ENCODE measurements around the gene MARVELD2. TPM values are rescaled to one million over a fixed set of nuclear protein-coding genes. Genes with fewer than 3 reads are reported as not detected.

Gene MARVELD2
- total and polyA plus RNA-seq, 2 of the 13 experiments (the other 11 are each of a cell fraction or from before 2014, with no cell fraction given) = 11.1 to 15.4 TPM

DNA sequence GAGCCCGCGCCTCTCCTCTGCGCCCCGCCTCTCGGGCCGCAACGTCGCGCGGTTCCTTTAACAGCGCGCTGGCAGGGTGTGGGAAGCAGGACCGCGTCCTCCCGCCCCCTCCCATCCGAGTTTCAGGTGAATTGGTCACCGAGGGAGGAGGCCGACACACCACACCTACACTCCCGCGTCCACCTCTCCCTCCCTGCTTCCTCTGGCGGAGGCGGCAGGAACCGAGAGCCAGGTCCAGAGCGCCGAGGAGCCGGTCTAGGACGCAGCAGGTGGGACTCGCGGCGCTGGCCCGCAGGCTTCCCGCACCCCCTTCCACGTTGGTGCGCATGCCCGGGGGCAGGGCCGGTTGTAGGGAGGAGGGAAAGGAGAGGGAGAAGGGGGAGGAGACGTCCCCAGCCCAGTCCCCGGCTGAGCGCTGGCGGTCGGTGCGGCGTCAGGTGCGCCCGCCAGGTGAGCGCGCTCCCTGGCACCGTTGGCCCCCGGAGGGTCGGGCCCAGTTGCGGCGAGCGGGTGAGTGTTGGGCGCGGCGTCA is 77.5 kb downstream of the MARVELD2 start, which contains the start of gene OCLN (continued):
- TF ChIP-seq, protein P1, sequence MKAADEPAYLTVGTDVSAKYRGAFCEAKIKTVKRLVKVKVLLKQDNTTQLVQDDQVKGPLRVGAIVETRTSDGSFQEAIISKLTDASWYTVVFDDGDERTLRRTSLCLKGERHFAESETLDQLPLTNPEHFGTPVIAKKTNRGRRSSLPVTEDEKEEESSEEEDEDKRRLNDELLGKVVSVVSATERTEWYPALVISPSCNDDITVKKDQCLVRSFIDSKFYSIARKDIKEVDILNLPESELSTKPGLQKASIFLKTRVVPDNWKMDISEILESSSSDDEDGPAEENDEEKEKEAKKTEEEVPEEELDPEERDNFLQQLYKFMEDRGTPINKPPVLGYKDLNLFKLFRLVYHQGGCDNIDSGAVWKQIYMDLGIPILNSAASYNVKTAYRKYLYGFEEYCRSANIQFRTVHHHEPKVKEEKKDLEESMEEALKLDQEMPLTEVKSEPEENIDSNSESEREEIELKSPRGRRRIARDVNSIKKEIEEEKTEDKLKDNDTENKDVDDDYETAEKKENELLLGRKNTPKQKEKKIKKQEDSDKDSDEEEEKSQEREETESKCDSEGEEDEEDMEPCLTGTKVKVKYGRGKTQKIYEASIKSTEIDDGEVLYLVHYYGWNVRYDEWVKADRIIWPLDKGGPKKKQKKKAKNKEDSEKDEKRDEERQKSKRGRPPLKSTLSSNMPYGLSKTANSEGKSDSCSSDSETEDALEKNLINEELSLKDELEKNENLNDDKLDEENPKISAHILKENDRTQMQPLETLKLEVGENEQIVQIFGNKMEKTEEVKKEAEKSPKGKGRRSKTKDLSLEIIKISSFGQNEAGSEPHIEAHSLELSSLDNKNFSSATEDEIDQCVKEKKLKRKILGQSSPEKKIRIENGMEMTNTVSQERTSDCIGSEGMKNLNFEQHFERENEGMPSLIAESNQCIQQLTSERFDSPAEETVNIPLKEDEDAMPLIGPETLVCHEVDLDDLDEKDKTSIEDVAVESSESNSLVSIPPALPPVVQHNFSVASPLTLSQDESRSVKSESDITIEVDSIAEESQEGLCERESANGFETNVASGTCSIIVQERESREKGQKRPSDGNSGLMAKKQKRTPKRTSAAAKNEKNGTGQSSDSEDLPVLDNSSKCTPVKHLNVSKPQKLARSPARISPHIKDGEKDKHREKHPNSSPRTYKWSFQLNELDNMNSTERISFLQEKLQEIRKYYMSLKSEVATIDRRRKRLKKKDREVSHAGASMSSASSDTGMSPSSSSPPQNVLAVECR (CRISPR knock-in tag; IDR thresholded peaks at IDR 0.05; ENCODE audit: borderline replicate concordance) = peak; percentile 89
- TF ChIP-seq, protein P2, sequence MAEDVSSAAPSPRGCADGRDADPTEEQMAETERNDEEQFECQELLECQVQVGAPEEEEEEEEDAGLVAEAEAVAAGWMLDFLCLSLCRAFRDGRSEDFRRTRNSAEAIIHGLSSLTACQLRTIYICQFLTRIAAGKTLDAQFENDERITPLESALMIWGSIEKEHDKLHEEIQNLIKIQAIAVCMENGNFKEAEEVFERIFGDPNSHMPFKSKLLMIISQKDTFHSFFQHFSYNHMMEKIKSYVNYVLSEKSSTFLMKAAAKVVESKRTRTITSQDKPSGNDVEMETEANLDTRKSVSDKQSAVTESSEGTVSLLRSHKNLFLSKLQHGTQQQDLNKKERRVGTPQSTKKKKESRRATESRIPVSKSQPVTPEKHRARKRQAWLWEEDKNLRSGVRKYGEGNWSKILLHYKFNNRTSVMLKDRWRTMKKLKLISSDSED (CRISPR knock-in tag; IDR thresholded peaks at IDR 0.05) = no peak
- TF ChIP-seq BORCS8-MEF2B (CRISPR knock-in tag; IDR thresholded peaks at IDR 0.05) (peak; percentile 84; the same call in 1 of the 2 replicates), SIX4 (CRISPR knock-in tag; IDR thresholded peaks at IDR 0.05) (peak; percentile 20; the same call in 1 of the 2 replicates), MAFF (IDR thresholded peaks at IDR 0.05; ENCODE audit: low read depth, low read length) (no peak), ZNF772 (CRISPR knock-in tag; IDR thresholded peaks at IDR 0.05) (peak; percentile 87; the same call in 1 of the 2 replicates), ZNF136 (CRISPR knock-in tag; IDR thresholded peaks at IDR 0.05; ENCODE audit: low read depth) (0 out of 2 replicates have a peak, but pooled peaks have one; percentile 19), KDM1A (CRISPR knock-in tag; IDR thresholded peaks at IDR 0.05) (0 out of 2 replicates have a peak, but pooled peaks have one; percentile 13), NR2F1 (CRISPR knock-in tag; IDR thresholded peaks at IDR 0.05) (no peak)
- TF ChIP-seq, protein P3, sequence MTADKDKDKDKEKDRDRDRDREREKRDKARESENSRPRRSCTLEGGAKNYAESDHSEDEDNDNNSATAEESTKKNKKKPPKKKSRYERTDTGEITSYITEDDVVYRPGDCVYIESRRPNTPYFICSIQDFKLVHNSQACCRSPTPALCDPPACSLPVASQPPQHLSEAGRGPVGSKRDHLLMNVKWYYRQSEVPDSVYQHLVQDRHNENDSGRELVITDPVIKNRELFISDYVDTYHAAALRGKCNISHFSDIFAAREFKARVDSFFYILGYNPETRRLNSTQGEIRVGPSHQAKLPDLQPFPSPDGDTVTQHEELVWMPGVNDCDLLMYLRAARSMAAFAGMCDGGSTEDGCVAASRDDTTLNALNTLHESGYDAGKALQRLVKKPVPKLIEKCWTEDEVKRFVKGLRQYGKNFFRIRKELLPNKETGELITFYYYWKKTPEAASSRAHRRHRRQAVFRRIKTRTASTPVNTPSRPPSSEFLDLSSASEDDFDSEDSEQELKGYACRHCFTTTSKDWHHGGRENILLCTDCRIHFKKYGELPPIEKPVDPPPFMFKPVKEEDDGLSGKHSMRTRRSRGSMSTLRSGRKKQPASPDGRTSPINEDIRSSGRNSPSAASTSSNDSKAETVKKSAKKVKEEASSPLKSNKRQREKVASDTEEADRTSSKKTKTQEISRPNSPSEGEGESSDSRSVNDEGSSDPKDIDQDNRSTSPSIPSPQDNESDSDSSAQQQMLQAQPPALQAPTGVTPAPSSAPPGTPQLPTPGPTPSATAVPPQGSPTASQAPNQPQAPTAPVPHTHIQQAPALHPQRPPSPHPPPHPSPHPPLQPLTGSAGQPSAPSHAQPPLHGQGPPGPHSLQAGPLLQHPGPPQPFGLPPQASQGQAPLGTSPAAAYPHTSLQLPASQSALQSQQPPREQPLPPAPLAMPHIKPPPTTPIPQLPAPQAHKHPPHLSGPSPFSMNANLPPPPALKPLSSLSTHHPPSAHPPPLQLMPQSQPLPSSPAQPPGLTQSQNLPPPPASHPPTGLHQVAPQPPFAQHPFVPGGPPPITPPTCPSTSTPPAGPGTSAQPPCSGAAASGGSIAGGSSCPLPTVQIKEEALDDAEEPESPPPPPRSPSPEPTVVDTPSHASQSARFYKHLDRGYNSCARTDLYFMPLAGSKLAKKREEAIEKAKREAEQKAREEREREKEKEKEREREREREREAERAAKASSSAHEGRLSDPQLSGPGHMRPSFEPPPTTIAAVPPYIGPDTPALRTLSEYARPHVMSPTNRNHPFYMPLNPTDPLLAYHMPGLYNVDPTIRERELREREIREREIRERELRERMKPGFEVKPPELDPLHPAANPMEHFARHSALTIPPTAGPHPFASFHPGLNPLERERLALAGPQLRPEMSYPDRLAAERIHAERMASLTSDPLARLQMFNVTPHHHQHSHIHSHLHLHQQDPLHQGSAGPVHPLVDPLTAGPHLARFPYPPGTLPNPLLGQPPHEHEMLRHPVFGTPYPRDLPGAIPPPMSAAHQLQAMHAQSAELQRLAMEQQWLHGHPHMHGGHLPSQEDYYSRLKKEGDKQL (CRISPR knock-in tag; IDR thresholded peaks at IDR 0.05; ENCODE audit: low read depth) = 0 out of 2 replicates have a peak, but pooled peaks have one; percentile 25
- TF ChIP-seq, protein P4, sequence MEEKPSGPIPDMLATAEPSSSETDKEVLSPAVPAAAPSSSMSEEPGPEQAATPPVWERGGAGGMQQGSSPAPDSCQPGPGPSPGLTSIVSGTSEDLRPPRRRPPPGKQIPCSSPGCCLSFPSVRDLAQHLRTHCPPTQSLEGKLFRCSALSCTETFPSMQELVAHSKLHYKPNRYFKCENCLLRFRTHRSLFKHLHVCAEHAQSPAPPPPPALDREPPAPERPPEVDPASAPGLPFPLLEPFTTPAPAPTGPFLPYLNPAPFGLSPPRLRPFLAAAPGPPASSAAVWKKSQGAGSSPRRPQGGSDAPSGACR (CRISPR knock-in tag; IDR thresholded peaks at IDR 0.05) = 0 out of 2 replicates have a peak, but pooled peaks have one; percentile 53
- TF ChIP-seq, protein P5, sequence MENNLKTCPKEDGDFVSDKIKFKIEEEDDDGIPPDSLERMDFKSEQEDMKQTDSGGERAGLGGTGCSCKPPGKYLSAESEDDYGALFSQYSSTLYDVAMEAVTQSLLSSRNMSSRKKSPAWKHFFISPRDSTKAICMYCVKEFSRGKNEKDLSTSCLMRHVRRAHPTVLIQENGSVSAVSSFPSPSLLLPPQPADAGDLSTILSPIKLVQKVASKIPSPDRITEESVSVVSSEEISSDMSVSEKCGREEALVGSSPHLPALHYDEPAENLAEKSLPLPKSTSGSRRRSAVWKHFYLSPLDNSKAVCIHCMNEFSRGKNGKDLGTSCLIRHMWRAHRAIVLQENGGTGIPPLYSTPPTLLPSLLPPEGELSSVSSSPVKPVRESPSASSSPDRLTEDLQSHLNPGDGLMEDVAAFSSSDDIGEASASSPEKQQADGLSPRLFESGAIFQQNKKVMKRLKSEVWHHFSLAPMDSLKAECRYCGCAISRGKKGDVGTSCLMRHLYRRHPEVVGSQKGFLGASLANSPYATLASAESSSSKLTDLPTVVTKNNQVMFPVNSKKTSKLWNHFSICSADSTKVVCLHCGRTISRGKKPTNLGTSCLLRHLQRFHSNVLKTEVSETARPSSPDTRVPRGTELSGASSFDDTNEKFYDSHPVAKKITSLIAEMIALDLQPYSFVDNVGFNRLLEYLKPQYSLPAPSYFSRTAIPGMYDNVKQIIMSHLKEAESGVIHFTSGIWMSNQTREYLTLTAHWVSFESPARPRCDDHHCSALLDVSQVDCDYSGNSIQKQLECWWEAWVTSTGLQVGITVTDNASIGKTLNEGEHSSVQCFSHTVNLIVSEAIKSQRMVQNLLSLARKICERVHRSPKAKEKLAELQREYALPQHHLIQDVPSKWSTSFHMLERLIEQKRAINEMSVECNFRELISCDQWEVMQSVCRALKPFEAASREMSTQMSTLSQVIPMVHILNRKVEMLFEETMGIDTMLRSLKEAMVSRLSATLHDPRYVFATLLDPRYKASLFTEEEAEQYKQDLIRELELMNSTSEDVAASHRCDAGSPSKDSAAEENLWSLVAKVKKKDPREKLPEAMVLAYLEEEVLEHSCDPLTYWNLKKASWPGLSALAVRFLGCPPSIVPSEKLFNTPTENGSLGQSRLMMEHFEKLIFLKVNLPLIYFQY (CRISPR knock-in tag; IDR thresholded peaks at IDR 0.05; ENCODE audit: borderline replicate concordance) = 0 out of 2 replicates have a peak, but pooled peaks have one; percentile 63

Measured in HepG2 (cell line).